NCI-H2081 (cell line): Measurements from ENCODE around the gene UBL5.
A peak's percentile ranks its signal among the peaks of the same experiment; 100 is the strongest.
"Not testable (repeated sequence)": the region's sequence is repeated elsewhere in the genome, so short reads cannot be mapped to it uniquely, and the experiment has no call there.

ENCODE experiments used
- DNase-seq, 2 experiments: peaks; one replicate each; lab custom pipeline; 2025; lab: John Stamatoyannopoulos, UW

The UBL5 gene

DNA sequence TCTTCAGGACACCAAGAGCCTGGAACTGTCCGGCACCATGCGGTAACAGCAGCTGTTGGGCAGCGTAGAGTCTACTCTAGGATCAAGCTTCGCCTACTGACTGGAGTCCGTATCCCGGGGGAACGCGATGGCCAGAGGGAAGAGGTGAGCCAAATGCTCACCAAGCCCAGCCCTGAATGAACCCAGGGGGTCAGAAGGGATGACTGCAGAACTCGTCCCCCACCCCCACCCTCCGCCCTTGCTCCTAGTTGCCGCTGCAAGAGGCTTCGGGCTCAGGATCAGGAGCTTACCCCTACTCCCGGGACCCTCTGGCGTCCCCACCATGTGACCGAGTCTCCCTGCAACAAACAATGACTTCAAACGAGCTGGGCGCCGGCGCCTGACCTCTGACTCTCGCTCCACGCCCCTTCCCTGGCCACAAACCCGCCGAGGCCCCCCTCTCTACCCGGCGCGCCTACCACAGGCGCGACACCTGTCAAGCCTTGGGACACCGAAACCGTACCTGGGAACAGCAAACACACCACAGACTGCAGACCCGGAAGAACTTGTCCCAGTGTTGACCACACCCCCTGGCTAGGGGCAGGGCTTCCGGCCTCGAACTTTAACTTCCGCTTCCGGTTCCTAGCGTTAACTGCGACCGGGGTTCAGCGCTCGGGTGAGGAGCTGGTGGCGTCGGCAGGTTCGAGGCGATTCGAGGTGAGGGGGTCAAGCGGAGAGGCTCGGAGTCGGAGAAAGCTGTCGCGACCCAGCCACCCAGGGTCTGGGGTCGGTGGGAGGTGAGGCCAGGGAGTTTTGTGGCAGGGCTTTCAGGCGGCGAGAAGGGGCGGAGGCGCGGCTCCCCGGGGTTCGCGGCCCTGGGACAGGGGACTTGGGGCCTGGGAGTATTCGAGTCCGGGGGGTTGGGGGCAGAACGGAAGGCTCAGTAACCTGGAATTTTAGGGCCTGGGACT, at the start of gene UBL5:
TSS of gene UBL5 (plus strand) at position 630 of the 950 bp plus-strand sequence. CDS start 420 bp downstream, outside the sequence.
- DNase-seq, result peak; percentile 83 to 92

DNA sequence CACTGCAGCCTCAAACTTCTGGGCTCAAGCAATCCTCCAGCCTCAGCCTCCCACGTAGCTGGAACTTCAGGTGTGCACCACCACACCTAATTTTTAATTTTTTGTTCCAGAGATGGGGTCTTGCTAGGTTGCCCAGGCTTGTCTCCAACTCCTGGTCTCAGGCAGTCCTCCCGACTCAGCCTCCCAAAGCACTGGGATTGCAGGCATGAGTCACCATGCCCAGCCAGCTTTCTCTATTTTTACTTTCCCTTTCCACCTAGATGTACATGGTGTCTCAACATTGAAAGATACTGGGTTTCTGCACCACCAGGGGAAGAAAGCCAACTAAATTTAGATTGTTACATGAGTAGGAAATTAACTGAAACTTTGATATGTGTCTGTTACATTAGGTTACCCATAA, 45.4 kb upstream of the UBL5 start:
- DNase-seq, result no peak

DNA sequence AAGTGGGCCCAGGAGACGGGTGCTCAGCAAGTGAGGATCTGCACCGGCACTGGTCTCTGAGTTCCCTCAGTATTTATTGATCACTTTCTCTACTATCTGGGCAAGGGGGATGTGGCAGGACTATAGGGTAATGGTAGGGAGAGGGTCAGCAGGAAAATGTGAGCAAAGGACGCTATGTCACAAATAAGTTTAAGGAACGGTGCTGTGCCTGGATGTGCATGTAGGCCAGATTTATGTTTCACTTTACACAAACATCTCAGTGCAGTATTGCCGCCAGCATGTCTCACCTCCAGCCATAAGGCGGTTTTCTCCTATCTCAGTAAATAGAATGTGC, 43.6 kb upstream of the UBL5 start:
- not testable (repeated sequence) for DNase-seq

DNA sequence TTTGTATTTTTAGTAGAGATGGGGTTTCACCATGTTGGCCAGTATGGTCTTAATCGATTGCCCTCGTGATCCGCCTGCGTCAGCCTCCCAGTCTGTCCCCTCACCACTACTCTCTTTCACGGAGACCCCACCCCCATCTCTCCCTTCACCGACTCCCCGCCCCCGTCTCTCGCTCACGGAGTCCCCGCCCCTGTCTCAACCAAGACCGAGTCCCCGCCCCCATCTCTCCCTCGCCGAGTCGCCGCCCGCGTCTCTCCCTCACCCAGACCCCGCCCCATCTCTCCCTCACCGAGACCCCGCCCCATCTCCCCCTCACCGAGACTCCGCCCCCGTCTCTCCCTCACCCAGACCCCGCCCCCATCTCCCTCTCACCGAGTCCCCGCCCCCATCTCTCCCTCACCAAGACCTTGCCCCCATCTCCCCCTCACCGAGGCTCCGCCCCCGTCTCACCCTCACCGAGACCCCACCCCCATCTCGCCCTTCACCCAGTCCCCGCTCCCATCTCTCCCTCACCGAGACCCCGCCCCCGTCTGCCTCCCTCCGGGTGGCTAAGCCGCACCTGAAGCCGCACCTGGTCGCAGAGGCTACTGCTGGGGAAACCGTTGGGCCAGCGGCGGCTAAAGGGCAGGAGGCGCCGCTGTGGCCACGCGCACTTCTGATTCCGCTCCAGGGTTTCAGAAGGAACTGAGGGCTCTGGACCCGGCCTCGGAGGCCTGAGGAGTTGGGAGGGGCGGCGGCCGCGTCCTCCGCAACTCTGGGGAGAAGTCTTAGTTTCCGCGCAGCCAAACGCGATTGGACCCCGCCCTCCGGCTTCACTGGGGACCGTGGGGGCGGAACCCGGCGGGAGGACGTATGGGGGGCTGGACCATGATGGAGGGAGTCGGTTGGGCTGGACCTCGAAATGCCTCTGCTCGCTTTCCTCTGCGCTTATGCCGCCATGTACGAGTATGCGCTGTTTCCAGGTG, 42.1 kb upstream of the UBL5 start:
- DNase-seq, result peak; percentile 94 to 99

DNA sequence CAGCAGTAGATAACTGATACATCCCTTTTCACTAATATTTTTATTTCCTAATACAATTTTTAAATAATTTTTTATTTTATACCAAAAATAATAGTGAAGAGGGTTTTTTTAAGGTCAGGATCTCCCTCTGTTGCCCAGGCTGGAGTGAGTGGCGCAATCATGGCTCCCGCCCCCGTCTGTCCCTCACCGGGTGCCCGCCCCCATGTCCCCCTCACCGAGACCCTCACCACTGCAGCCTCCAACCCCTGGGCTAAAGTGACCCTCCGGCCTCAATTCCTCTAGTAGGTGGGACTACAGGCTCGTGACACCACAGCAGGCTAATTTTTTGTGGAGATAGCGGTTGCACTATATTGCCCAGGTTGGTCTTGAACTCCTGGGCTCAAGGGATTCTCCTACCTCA, 41.4 kb upstream of the UBL5 start:
- no peak for DNase-seq

DNA sequence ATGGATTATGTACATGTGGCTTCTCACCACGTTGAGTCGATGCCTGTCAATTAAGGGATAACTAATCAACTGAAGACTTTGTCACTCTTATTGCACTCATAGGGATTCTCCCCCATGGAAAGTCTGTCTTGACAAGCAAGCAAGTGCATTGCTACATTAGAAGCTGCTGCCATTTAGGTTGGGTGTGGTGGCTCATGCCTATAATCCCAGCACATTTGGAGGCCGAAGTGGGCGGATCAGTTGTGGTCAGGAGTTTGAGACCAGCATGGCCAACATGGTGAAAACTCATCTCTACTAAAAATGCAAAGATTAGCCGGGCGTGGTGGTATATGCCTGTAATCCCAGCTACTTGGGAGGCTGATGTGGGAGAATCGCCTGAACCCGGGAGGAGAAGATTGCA, 40.9 kb upstream of the UBL5 start:
- no peak for DNase-seq

DNA sequence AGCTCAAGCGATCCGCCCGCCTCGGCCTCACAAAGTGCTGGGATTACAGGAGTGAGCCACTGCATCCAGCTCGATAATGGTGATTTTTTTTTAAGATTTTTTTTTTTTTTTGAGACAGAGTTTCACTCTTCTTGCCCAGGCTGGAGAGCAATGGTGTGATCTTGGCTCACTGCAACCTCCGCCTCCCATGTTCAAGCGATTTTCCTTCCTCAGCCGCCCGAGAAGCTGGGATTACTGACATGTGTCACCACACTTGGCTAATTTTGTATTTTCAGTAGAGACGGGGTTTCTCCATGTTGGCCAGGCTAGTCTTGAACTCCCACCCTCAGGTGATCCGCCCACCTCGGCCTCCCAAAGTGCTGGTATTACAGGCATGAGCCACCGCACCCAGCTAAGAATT, 39.1 kb upstream of the UBL5 start:
- not testable (repeated sequence) for DNase-seq

DNA sequence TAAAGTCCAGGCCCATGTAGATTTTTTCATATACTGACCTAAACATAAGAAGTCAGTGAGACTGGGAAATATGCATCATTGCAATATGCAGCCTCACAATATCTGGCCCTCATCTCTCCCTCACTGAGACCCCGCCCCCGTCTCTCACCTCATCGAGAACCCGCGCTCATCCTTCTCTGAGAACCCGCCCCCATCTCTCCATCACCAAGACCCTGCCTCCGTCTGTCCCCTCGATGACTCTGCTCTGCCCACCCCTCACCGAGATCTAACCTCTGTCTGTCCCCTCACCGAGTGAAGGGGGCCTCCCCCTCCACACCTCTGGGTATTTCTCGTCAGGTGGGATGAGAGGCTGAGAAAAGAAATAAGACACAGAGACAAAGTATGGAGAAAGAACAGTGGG, 38.7 kb upstream of the UBL5 start:
- DNase-seq, result no peak

DNA sequence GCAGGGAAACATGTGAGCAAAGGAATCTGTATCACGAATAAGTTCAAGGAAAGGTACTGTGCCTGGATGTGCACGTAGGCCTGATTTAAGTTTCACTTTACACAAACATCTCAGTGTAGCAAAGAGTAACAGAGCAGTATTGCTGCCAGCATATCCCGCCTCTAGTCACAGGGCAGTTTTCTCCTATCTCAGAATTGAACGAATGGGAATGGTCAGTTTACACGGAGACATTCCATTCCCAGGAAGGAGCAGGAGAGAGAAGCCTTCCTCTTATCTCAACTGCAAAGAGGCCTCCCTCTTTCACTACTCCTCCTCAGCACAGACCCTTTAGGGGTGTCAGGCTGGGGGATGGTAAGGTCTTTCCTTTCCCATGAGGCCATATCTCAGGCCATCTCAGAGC, 38.1 kb upstream of the UBL5 start:
- not testable (repeated sequence) for DNase-seq

DNA sequence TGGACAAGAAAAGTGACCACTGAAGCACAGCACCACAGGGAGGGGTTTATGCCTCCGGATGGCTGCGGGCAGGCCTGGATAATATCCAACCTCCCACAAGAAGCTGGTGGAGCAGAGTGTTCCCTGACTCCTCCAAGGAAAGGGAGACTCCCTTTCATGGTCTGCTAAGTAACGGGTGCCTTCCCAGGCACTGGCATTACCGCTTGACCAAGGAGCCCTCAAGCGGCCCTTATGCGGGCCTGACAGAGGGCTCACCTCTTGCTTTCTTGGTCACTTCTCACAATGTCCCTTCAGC, 36.7 kb upstream of the UBL5 start:
- DNase-seq, result not testable (repeated sequence)

DNA sequence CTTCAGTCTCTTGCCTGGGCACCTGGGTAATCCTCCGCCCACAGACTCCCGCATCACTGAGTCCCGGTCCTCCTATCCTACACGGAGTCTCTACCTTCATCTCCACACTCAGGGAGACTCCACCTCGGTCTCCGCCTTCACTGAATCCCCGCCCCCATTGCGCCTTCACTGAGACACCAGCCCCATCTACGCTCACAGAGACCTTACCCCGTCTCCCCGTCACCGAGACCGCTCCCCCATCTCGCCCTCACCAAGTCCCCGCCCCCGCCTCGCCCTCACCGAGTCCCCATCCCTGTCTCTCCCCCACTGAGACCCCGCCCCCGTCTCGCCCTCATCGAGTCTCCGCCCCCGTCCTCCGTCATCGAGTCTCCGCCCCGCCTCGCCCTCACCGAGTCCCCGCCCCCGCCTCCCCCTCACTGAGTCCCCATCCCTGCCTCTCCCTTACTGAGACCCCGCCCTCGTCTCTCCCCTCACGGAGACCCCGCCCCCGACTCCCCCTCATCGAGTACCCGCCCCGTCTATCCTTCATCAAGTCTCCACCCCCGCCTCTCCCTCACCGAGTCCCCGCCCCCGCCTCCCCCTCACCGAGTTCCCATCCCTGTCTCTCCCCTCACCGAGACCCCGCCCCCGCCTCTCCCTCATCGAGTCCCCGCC, 36.0 kb upstream of the UBL5 start:
- DNase-seq, result peak; percentile 86 to 93

DNA sequence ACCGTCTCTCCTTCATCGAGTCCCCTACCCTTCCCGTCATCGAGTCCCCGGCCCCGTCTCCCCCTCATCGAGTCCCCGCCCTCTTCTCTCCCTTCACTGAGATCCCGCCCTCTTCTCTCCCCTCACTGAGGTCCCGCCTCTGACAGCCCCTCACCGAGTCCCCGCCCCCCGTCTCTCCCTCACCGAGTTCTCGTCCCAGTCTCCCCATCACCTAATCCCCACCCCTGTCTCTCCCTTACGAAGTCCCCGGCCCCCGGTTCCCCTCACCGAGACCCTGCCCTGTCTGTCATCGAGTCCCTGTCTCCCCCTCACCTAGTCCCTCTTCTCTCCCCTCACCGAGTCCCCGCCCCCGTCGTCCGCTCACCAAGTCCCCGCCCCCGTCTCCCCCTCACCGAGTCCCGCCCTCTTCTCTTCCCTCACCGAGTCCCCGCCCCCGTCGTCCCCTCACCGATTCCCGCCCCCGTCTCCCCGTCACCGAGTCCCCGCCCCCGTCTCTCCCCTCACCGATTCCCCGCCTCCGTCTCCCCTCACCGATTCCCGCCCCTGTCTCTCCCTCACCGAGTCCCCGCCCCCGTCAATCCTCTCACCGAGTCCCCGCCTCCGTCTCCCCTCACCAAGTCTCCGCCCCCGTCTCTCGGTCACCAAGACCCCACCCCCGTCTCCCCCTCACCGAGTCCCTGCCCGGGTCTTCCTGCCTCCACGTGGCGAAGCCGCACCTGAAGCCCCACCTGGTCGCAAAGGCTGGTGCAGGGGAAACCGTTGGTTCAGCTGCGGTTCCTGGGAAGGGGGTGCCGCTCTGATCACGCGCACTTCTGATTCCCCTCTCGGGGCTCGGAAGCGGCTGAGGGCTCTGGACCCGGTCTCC, 35.3 kb upstream of the UBL5 start:
- DNase-seq, result peak; percentile 86 to 93

DNA sequence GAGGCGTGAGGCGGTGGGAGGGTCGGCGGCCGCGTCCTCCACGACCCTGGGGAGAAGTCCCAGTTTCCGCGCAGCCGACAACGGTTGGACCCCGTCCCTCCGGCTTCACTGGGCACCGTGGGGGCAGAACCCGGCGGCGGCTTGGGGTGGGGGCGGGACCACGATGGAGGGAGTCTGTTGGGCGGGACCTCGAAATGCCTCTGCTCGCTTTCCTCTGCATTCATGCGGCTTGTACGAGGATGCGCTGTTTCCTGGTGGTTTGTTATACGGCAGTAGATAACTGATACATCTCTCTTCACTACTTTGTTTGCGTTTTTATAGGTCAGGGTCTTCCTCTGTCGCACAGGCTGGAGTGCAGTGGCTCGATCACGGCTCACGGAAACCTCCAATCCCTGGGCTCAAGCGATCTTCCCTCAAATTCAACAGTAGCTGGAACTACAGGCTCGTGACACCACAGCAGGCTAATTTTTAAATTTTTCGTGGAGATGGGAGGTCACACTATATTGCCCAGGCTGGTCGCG, 34.6 kb upstream of the UBL5 start:
- DNase-seq, result peak; percentile 24 to 28

DNA sequence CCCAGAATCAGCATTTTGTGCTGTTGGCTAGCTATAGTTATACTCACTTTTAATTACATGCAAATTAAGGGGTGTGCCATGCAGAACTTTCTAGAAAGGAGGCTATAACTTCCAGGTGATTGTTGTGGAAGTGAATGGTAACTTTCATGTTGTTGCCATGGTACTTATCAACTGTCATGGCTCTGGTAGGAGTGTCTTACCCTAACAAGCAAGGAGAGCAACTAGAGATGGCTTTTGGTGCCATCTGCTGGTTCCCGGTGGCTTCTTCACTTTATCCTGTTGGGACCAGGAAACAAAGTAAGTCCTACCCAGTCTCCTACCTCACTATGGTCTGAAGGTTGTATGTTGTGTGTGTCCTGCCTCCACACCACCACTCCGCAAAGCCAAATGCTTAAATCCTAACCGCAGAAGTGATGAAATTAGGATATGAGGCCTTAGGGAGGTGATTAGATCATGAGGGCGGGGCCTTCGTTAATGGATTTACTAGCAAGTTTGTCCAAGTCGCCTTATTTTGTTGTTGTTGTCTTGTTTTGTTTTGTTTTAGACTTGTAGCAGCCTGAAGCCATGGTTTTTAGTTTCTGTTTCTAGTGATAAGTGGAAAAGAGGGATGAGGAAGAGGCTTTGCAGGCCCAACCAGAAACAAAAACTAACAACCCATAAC, 31.5 kb upstream of the UBL5 start:
- DNase-seq, result peak; percentile 82 to 86

DNA sequence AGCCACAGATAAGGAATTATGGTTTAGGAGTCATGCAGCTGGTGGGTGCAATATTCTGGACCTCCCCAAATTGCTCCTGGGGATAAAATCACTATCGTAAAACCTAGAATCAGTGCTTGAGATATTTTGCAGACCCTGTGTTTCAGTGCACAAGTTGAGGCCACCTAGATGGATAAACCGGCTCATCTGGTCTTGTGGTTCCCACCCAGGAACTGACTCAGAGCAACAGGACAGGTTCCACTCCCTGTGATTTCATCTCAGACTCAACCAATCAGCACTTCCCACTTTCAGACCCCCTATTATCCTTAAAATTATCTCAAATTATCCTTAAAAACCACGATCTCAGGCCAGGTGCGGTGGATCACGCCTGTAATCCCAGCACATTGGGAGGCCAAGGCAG, 29.8 kb upstream of the UBL5 start:
- no peak for DNase-seq

DNA sequence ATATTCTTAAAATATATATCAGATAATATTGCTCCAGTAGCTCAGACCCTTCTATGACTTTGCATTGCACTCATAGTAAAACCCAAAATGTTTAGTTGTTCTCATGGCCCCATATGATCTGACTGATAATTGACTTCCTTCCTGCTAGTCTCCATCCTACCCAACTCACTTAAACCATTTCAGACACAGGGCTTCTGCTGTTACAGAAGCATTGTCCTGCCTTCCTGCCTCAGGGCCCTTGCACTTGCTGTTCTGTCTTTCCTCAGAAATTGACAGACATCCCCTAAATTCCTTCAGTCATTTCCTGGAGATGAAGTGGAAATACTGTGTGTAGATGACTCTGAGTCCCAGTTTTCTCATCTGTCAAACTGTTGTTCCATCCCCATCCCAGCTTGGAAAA, 28.6 kb upstream of the UBL5 start:
- no peak for DNase-seq

DNA sequence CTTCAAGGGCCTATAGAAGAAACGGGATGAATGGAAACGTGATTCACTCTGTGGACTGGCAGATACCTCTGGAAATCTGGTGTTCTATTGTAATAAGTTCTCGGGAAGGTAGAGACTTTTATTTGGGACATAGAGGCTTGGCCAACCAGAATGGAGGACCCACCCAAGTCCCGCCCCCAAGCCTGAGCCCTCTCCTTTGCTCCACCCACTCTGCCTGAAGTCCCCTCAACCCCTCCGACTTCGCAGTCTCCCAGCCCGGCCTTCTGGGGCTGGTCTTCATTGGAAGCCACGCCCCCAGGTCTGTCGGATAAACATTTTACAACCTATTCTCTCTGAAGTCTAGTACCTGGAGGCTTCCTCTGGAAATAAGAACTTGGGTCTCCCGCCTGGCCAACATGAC, 25.7 kb upstream of the UBL5 start:
- no peak for DNase-seq

DNA sequence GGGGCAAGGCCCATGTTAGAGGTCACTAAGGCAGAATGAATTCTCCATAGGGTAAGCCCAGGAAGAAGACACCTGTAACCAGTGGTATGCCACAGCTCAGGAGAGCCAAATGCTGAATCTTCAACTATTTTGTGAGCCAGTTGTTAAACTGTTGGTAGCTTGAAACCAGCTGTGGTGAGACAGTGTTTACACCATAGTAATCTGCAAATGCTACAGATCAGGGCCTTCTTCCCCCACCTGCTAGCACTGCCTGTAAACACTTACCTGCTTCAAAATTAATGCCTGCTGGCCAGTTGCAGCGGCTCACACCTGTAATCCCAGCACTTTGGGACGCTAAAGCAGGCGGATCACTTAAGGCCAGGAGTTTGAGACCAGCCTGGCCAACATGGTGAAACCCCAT, 20.9 kb upstream of the UBL5 start:
- no peak for DNase-seq

DNA sequence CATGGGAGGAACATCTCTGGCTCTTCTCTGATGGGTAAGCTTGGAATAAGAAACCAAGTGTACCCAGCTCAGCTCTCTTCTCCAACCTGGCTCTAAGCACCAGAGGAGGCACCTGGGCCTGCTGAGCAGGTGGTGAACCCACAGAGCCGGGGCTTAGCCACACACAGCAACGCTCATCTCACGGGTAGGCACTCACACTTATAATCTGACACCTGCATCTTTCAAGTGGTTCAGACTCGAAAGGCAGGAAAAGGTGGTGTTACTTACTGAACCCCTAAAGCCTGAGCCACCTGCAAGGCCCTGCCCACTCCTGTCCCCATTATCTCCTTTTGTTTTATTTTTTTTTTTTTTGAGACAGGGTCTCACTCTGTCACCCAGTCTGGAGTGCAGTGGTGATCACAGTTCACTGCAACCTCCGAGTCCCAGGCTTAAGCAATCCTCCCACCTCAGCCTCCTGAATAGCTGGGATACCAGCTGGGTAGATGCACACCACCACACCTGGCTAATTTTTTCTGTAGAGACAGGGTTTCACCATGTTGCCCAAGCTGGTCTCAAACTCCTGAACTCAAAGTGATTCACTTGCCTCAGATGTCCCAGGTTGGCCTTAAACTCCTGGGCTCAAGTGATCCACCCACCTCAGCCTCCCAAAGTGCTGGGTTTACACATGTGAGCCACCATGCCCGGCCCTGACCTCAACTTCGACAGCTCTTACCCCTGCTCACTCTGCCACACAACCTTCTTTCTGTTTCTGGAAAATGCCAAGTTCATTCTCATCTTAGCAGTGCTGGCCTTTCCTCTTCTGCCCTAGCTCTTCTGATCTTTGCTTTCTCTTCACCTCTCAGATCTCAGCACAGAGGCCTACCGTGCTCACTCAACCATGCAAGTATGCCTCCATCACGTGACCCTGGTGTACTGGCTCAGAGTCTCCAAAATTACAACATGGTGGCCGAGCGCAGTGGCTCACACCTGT, 18.6 kb upstream of the UBL5 start:
- DNase-seq, result no peak

DNA sequence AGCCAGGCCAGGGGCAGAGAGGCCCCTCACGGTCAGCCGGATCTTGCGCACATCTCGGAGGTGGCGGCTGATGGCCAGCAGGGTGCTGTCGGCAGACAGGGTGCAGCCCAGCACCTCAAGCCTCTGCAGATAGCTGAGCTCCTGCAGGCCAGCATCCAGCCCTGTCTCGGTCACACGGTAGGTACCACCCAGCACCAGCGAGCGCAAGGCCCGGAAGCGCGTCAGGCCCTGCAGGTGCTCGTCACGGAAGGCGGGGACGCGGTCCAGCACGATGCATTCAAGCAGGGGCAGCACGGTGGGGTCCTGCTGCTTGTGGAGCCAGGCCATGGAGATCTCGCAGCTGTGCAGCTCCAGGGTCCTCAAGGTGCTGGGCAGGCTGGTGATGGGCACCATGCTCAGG, 16.6 kb upstream of the UBL5 start:
- DNase-seq, result no peak
